Upper lobe of right lung (tissue), 1 donor: Measurements from ENCODE around the gene ABCC4. TPM values are rescaled to one million over a fixed set of nuclear protein-coding genes. Genes with fewer than 3 reads are reported as not detected.

ENCODE experiments used
- ATAC-seq: fragments of 200-7000 bp; cut with Tn5 transposase; one replicate; pipeline ENCODE4 v1.9.1; 2020; ENCODE audit warnings: mild to moderate bottlenecking, moderate library complexity
- DNase-seq: peaks from one replicate; pipeline ENCODE4 v3.0.0-alpha.2; 2020
- H3K27ac ChIP-seq: fragments of 200-600 bp; one replicate; pipeline ENCODE4 v1.8.0; 2022
- H3K27me3 ChIP-seq: fragments of 200-600 bp; one replicate; pipeline ENCODE4 v1.8.0; 2022; ENCODE audit warnings: mild to moderate bottlenecking
- H3K36me3 ChIP-seq: fragments of 200-600 bp; one replicate; pipeline ENCODE4 v1.8.0; 2022
- H3K4me1 ChIP-seq: fragments of 200-600 bp; one replicate; pipeline ENCODE4 v1.8.0; 2022
- H3K4me3 ChIP-seq: fragments of 200-600 bp; one replicate; pipeline ENCODE4 v1.8.0; 2022; ENCODE audit warnings: mild to moderate bottlenecking
- H3K9me3 ChIP-seq: fragments of 200-600 bp; one replicate; pipeline ENCODE4 v1.8.0; 2022
- intact Hi-C: fragments of 100-400 bp; cut with DNase I; formaldehyde crosslinking; loops from one replicate; pipeline ENCODE4 v1.11.0; 2022
- total RNA-seq: library from RNA; stranded (reverse); fragmentation: NEBNext Ultra II Directional; extraction: Animal tissue kit (Norgen Biotek cat#: 25700); gene quantifications from one replicate; pipeline ENCODE4 v1.2.1, GENCODE V29; 2021
- TF ChIP-seq, protein P1 (sequence below): fragments of 200-600 bp; IDR thresholded peaks from one replicate; pipeline ENCODE4 v1.8.0; 2022; ENCODE audit warnings: antibody characterized with exemption
- donor health status: DM: no; HTN: yes; CAD: no; lungs with severe emphysema.

Gene ABCC4
- total RNA-seq, 1 donor from 2014 or later = 28.1 TPM

DNA sequence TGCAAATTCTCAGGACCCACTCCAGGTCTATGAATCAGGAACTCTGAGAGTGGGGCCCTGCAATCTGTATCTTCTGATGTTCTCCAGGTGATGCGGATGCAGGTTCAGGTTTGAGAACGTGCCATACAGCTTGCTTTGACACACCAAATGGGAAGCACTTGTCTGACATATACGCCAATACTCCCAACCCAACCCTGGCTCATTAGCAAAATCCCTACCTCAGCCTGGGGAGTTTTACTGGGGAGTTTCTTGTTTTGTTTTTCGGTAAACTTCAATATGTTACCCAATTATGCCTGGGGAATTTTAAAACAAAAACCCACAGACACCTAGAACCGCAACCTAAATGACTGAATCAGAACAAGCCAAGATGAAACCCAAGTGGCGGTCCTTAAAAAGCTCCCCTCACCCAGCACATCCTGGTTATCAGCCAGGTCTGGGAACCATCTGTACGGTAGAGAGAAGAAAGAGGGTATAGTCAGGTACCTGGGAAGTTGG is 41.2 kb downstream of the ABCC4 start:
- no peak overlapping the region for H3K27ac ChIP-seq

GRCh38 chr13:95258619-95259194 is 42.5 kb downstream of the ABCC4 start:
- ATAC-seq (no peak), DNase-seq (no peak)
- Histone ChIP-seq H3K4me3 (no peak overlapping the region), H3K36me3 (no peaks in the 10 kb centered on the region), H3K4me1 (no peaks in the 10 kb centered on the region), H3K27ac (no peak overlapping the region), H3K27me3 (no peaks in the 10 kb centered on the region), H3K9me3 (no peaks in the 10 kb centered on the region)
- TF ChIP-seq, protein P1, sequence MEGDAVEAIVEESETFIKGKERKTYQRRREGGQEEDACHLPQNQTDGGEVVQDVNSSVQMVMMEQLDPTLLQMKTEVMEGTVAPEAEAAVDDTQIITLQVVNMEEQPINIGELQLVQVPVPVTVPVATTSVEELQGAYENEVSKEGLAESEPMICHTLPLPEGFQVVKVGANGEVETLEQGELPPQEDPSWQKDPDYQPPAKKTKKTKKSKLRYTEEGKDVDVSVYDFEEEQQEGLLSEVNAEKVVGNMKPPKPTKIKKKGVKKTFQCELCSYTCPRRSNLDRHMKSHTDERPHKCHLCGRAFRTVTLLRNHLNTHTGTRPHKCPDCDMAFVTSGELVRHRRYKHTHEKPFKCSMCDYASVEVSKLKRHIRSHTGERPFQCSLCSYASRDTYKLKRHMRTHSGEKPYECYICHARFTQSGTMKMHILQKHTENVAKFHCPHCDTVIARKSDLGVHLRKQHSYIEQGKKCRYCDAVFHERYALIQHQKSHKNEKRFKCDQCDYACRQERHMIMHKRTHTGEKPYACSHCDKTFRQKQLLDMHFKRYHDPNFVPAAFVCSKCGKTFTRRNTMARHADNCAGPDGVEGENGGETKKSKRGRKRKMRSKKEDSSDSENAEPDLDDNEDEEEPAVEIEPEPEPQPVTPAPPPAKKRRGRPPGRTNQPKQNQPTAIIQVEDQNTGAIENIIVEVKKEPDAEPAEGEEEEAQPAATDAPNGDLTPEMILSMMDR = no peak
- intact Hi-C loops = no loop called here

More for the DNA sequence above, 41.2 kb downstream of the ABCC4 start:
- no peaks in the 10 kb centered on the region for H3K27me3 ChIP-seq
- no peaks in the 10 kb centered on the region for H3K9me3 ChIP-seq
- DNase-seq (no peak), ATAC-seq (no peak)
- H3K4me3 ChIP-seq = no peak overlapping the region
- intact Hi-C loops = no loop called here
- H3K36me3 ChIP-seq = no peaks in the 10 kb centered on the region
- no peaks in the 10 kb centered on the region for H3K4me1 ChIP-seq
- TF ChIP-seq, protein P1 = no peak

GRCh38 chr13:95258098-95258497 is 43.2 kb downstream of the ABCC4 start:
- H3K4me3 ChIP-seq = no peak overlapping the region
- no peaks in the 10 kb centered on the region for H3K4me1 ChIP-seq
- H3K36me3 ChIP-seq = no peaks in the 10 kb centered on the region
- ATAC-seq = no peak
- no peak for DNase-seq
- no peaks in the 10 kb centered on the region for H3K27me3 ChIP-seq
- TF ChIP-seq, protein P1 = no peak
- H3K27ac ChIP-seq = no peak overlapping the region
- intact Hi-C loops = no loop called here
- H3K9me3 ChIP-seq = no peaks in the 10 kb centered on the region

DNA sequence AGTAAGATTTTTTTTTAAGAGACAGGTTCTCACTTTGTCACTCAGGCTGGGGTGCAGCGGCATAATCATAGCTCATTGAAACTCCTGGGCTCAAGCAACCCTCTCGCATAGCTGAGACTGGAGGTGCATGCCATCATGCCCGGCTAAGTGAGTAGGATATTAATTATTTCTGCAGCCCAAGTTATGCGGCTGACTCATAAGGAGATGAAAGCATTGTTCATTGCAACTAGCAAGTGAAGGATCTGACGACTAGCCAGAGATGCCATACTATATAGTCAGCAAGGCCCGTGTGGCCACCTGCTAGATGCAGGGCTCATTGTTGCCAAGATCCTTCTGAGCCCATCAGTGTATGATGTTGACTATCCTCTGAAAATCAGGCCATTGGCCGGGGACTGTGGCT is 45.2 kb downstream of the ABCC4 start:
- DNase-seq (no peak), ATAC-seq (peak; percentile 38)
- Histone ChIP-seq H3K27me3 (no peaks in the 10 kb centered on the region), H3K4me1 (no peaks in the 10 kb centered on the region), H3K36me3 (no peaks in the 10 kb centered on the region), H3K4me3 (no peak overlapping the region), H3K27ac (no peak overlapping the region), H3K9me3 (no peaks in the 10 kb centered on the region)
- TF ChIP-seq, protein P1 = no peak
- intact Hi-C loops = no loop called here

GRCh38 chr13:95255072-95255732 is 46.0 kb downstream of the ABCC4 start:
- no peaks in the 10 kb centered on the region for H3K36me3 ChIP-seq
- TF ChIP-seq, protein P1 = no peak
- no peak overlapping the region for H3K4me3 ChIP-seq
- no peaks in the 10 kb centered on the region for H3K9me3 ChIP-seq
- H3K4me1 ChIP-seq = no peaks in the 10 kb centered on the region
- ATAC-seq = no peak
- H3K27me3 ChIP-seq = no peaks in the 10 kb centered on the region
- intact Hi-C loops = no loop called here
- DNase-seq = no peak
- no peak overlapping the region for H3K27ac ChIP-seq
